ENCODE results near the gene LRP6. TPM values are rescaled to one million over a fixed set of nuclear protein-coding genes. Genes with fewer than 3 reads are reported as not detected.

Gene LRP6
- total RNA-seq, 1 experiment from 2014 or later, result 22.0 TPM

GRCh38 chr12:12141000-12141399 lies 125.8 kb downstream of the LRP6 start:
- in situ Hi-C loops (cut with HindIII; ENCODE audit: low pct_unique_long_range_greater_than_20kb, low sequenced_read_pairs) (no loop called here), intact Hi-C loops (cut with micrococcal nuclease; ENCODE audit: unreplicated experiment) (no loop called here)
- POLR2A ChIA-PET, result no interaction called here
- Histone ChIP-seq H3K36me3 (ENCODE audit: control insufficient read depth, insufficient read depth, low read length) (0 out of 2 replicates have a peak, but pooled peaks cover 2% of the 10 kb centered on the region), H3K4me3 (ENCODE audit: low read depth in 2 of 2, low read length in 2 of 2) (no peak overlapping the region), H3K4me1 (ENCODE audit: control insufficient read depth, insufficient read depth, low read length) (no peaks in the 10 kb centered on the region), H3K9me3 (ENCODE audit: control insufficient read depth, insufficient read depth, low read depth, low read length) (no peaks in the 10 kb centered on the region), H3K27me3 (ENCODE audit: control insufficient read depth, insufficient read depth, low read length) (no peaks in the 10 kb centered on the region), H3K27ac (ENCODE audit: low read length) (no peak overlapping the region)
- ATAC-seq, result no peak
- CTCF ChIA-PET, result interaction anchor here (0.6 to 0.7 kb wide), 2 partner anchors 62 to 98 kb away, joined by 3 to 10 read pairs; no protein-coding TSS in a partner anchor
- BruUV-seq (replicated peaks), result no TSS peak
- TF ChIP-seq POLR2AphosphoS5 (IDR thresholded peaks at IDR 0.05; ENCODE audit: low read depth, low read length) (no peak), SIN3A (IDR thresholded peaks at IDR 0.05; ENCODE audit: borderline replicate concordance, insufficient read depth, low read depth, low read length) (no peak), TCF7L2 (IDR thresholded peaks at IDR 0.05; ENCODE audit: low read depth, low read length) (no peak), CTCF (IDR thresholded peaks at IDR 0.05) (no peak)
- TF ChIP-seq, protein P1, sequence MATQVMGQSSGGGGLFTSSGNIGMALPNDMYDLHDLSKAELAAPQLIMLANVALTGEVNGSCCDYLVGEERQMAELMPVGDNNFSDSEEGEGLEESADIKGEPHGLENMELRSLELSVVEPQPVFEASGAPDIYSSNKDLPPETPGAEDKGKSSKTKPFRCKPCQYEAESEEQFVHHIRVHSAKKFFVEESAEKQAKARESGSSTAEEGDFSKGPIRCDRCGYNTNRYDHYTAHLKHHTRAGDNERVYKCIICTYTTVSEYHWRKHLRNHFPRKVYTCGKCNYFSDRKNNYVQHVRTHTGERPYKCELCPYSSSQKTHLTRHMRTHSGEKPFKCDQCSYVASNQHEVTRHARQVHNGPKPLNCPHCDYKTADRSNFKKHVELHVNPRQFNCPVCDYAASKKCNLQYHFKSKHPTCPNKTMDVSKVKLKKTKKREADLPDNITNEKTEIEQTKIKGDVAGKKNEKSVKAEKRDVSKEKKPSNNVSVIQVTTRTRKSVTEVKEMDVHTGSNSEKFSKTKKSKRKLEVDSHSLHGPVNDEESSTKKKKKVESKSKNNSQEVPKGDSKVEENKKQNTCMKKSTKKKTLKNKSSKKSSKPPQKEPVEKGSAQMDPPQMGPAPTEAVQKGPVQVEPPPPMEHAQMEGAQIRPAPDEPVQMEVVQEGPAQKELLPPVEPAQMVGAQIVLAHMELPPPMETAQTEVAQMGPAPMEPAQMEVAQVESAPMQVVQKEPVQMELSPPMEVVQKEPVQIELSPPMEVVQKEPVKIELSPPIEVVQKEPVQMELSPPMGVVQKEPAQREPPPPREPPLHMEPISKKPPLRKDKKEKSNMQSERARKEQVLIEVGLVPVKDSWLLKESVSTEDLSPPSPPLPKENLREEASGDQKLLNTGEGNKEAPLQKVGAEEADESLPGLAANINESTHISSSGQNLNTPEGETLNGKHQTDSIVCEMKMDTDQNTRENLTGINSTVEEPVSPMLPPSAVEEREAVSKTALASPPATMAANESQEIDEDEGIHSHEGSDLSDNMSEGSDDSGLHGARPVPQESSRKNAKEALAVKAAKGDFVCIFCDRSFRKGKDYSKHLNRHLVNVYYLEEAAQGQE (IDR thresholded peaks at IDR 0.05; ENCODE audit: insufficient read depth in 1 of 2, low read depth in 2 of 2, low read length in 1 of 2), result no peak
- DNase-seq (ENCODE audit: low read depth, low spot score), result no peak

GRCh38 chr12:12138203-12139154 lies 128.4 kb downstream of the LRP6 start:
- H3K27me3 ChIP-seq (ENCODE audit: control insufficient read depth, insufficient read depth, low read length), result no peaks in the 10 kb centered on the region
- DNase-seq (ENCODE audit: low read depth, low spot score), result no peak
- in situ Hi-C loops (cut with HindIII; ENCODE audit: low pct_unique_long_range_greater_than_20kb, low sequenced_read_pairs), result no loop called here
- H3K4me1 ChIP-seq (ENCODE audit: control insufficient read depth, insufficient read depth, low read length), result no peaks in the 10 kb centered on the region
- no peaks in the 10 kb centered on the region for H3K36me3 ChIP-seq (ENCODE audit: control insufficient read depth, insufficient read depth, low read length)
- no peak overlapping the region for H3K4me3 ChIP-seq (ENCODE audit: low read depth in 2 of 2, low read length in 2 of 2)
- H3K9me3 ChIP-seq (ENCODE audit: control insufficient read depth, insufficient read depth, low read depth, low read length), result no peaks in the 10 kb centered on the region
- no peak for TF ChIP-seq TCF7L2 (IDR thresholded peaks at IDR 0.05; ENCODE audit: low read depth, low read length)
- TF ChIP-seq, protein P1 (IDR thresholded peaks at IDR 0.05; ENCODE audit: insufficient read depth in 1 of 2, low read depth in 2 of 2, low read length in 1 of 2), result no peak
- TF ChIP-seq POLR2AphosphoS5 (IDR thresholded peaks at IDR 0.05; ENCODE audit: low read depth, low read length), result no peak
- no peak for TF ChIP-seq SIN3A (IDR thresholded peaks at IDR 0.05; ENCODE audit: borderline replicate concordance, insufficient read depth, low read depth, low read length)
- no peak for TF ChIP-seq CTCF (IDR thresholded peaks at IDR 0.05)
- no TSS peak for BruUV-seq (replicated peaks)
- no peak overlapping the region for H3K27ac ChIP-seq (ENCODE audit: low read length)
- POLR2A ChIA-PET, result no interaction called here
- CTCF ChIA-PET, result no interaction called here
- intact Hi-C loops (cut with micrococcal nuclease; ENCODE audit: unreplicated experiment), result no loop called here
- ATAC-seq, result no peak

Data from Panc1 (cell line).